PFSK-1 (cell line): ENCODE data around the gene CRY2.

Source experiments
- FOXP2 ChIP-seq: optimal IDR thresholded peaks from 2 replicates; pipeline ENCODE3; 2011; ENCODE audit warnings: borderline replicate concordance, control low read depth, inconsistent platforms; ENCODE audit not compliant: insufficient read depth; ENCODE audit errors: extremely low read length, extremely low read depth
- POLR2AphosphoS5 ChIP-seq: IDR thresholded peaks from 2 replicates; pipeline ENCODE4 v1.6.1; 2012; ENCODE audit warnings: low read depth, mild to moderate bottlenecking, control low read depth, low read length, moderate library complexity
- REST ChIP-seq, 2 experiments: IDR thresholded peaks; 2 replicates each; pipeline versions ENCODE4 v1.6.1 to v1.8.0; 2011 to 2012; ENCODE audit warnings: low read depth in 2 of 2, low read length in 2 of 2, control low read depth in 1 of 2, inconsistent platforms in 1 of 2, mild to moderate bottlenecking in 1 of 2, moderate library complexity in 1 of 2; ENCODE audit not compliant: insufficient read depth in 1 of 2
- SIN3A ChIP-seq: IDR thresholded peaks from 2 replicates; pipeline ENCODE4 v1.6.1; 2012; ENCODE audit warnings: mild to moderate bottlenecking, low read length, moderate library complexity, borderline replicate concordance; ENCODE audit not compliant: insufficient read depth
- TAF1 ChIP-seq: IDR thresholded peaks from 2 replicates; pipeline ENCODE4 v1.6.1; 2012; ENCODE audit warnings: low read length, control low read depth, borderline replicate concordance; ENCODE audit not compliant: insufficient read depth

Gene CRY2

DNA sequence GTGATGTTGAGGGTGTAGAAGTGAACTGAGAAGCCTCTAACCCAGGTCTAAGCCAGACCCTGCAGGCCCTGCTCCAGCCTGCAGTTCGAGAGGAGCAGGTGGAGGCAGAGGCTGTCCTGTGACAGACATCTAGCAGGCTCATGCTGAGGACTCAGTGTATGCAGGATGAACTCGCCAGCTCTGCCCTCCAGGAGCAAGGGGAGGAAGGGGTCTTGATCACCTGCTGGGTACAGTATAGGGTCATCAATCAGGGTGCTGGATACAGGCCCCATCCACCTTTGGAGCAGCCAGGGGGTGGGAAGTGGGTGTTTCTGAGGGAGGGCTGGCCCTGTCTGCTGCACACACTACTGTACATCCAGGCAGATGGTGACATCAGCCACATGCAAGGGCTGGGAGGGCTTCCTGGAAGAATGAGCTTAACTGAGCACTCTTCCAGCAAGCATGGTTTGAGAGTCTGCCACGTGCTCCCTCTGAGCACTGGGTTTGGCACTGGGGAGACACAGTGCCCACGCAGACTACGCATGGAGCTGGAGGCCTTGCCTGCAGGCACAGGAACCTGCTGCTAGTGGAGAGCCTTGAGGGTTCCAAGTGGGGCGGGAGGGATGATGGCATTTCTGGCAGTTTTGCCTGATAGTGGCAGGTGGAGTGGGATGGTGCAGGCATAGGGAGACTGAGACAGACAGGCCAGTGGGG is 47.4 kb downstream of the CRY2 start:
- TF ChIP-seq POLR2AphosphoS5 (no peak), SIN3A (no peak), REST (IDR thresholded peaks at IDR 0.05; ENCODE audit: insufficient read depth in 1 of 2, low read depth in 2 of 2, low read length in 2 of 2) (no peak), FOXP2 (no peak), TAF1 (no peak)

- no peak for TF ChIP-seq SIN3A
- TF ChIP-seq FOXP2: no peak
- no peak for TF ChIP-seq POLR2AphosphoS5
Observed at GRCh38 chr11:45895553-45896259, 48.4 kb downstream of the CRY2 start.

GRCh38 chr11:45896422-45896984 is 49.2 kb downstream of the CRY2 start:
- no peak for TF ChIP-seq SIN3A
- TF ChIP-seq REST (IDR thresholded peaks at IDR 0.05; ENCODE audit: insufficient read depth in 1 of 2, low read depth in 2 of 2, low read length in 2 of 2): peak; percentile 58 to 79; a peak in 3 of 4 replicates
- TF ChIP-seq POLR2AphosphoS5: no peak

DNA sequence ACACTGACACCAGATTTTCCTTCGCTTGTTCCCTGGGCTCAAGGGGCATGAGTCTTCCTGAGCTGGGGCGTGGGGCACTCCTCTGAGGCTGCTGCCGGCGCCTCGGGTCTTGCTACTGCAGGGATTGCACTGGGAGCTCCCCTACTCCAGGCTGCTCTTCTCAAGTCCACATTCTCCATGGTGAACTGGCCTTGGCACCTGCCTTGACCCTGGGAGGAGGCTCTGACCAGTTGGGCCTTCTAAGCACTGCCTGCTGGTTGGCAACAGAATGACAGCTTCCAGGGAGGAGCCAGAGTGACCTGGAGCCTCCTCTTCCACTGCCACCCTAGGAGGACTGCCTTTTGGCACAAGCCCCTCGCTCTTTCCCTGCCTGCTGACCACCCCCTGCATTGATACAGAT is 50.3 kb downstream of the CRY2 start:
- TF ChIP-seq SIN3A (no peak), TAF1 (no peak), POLR2AphosphoS5 (no peak), REST (IDR thresholded peaks at IDR 0.05; ENCODE audit: insufficient read depth in 1 of 2, low read depth in 2 of 2, low read length in 2 of 2) (no peak), FOXP2 (no peak)

- no peak for TF ChIP-seq SIN3A
- no peak for TF ChIP-seq TAF1
- no peak for TF ChIP-seq REST (IDR thresholded peaks at IDR 0.05; ENCODE audit: insufficient read depth in 1 of 2, low read depth in 2 of 2, low read length in 2 of 2)
- no peak for TF ChIP-seq POLR2AphosphoS5
- TF ChIP-seq FOXP2: no peak
Observed at GRCh38 chr11:45899086-45899447, 51.8 kb downstream of the CRY2 start.
